Fibroblast of skin of right quadriceps (primary cell): ENCODE results near the gene SEL1L3.
"Not testable (repeated sequence)": the region's sequence is repeated elsewhere in the genome, so short reads cannot be mapped to it uniquely, and the experiment has no call there.

ENCODE experiments used
- DNase-seq: peaks from one replicate; pipeline ENCODE4 v3.0.0-alpha.2; 2013

The SEL1L3 gene

GRCh38 chr4:25879587-25879986 lies 16.8 kb upstream of the SEL1L3 start:
- no peak for DNase-seq

- DNase-seq, result no peak
Observed at GRCh38 chr4:25879091-25879584, 16.4 kb upstream of the SEL1L3 start.

- DNase-seq, result no peak
Observed at GRCh38 chr4:25878676-25879075, 15.9 kb upstream of the SEL1L3 start.

GRCh38 chr4:25875281-25875745 lies 12.5 kb upstream of the SEL1L3 start:
- DNase-seq, result no peak

- no peak for DNase-seq
Observed at GRCh38 chr4:25874655-25875054, 11.9 kb upstream of the SEL1L3 start.

- no peak for DNase-seq
Observed at GRCh38 chr4:25873632-25874129, 10.9 kb upstream of the SEL1L3 start.

GRCh38 chr4:25872851-25873631 lies 10.3 kb upstream of the SEL1L3 start:
- DNase-seq, result no peak

GRCh38 chr4:25870081-25870480 lies 7.3 kb upstream of the SEL1L3 start:
- no peak for DNase-seq

GRCh38 chr4:25867781-25868294 lies 5.0 kb upstream of the SEL1L3 start:
- no peak for DNase-seq

- not testable (repeated sequence) for DNase-seq
Observed at GRCh38 chr4:25866401-25866800, 3.6 kb upstream of the SEL1L3 start.

- DNase-seq, result no peak
Observed at GRCh38 chr4:25865586-25865985, 2.8 kb upstream of the SEL1L3 start.

- no peak for DNase-seq
Observed at GRCh38 chr4:25863831-25864418, 1.1 kb upstream of the SEL1L3 start.

GRCh38 chr4:25863347-25863784 lies 578 bp upstream of the SEL1L3 start:
- DNase-seq, result no peak

GRCh38 chr4:25861951-25862410 lies 807 bp downstream of the SEL1L3 start:
- DNase-seq, result peak; percentile 36

- DNase-seq, result peak; percentile 52
Observed at GRCh38 chr4:25861280-25861950, 1.4 kb downstream of the SEL1L3 start.

- peak; percentile 23 for DNase-seq
Observed at GRCh38 chr4:25860586-25861279, 2.1 kb downstream of the SEL1L3 start.

- DNase-seq, result peak; percentile 21
Observed at GRCh38 chr4:25859429-25860148, 3.2 kb downstream of the SEL1L3 start.

GRCh38 chr4:25857851-25858400 lies 4.9 kb downstream of the SEL1L3 start:
- DNase-seq, result no peak

GRCh38 chr4:25857403-25857802 lies 5.4 kb downstream of the SEL1L3 start:
- DNase-seq, result no peak

GRCh38 chr4:25856756-25857155 lies 6.0 kb downstream of the SEL1L3 start:
- no peak for DNase-seq

GRCh38 chr4:25852103-25852502 lies 10.7 kb downstream of the SEL1L3 start:
- no peak for DNase-seq
